Ovary (tissue), 3 donors: ENCODE measurements around the gene RPS15.

Experiments
- EP300 ChIP-seq: sonication (generic); formaldehyde crosslinking; IDR thresholded peaks from one replicate; pipeline ENCODE4 v1.6.1; 2017; ENCODE audit warnings: antibody characterized with exemption
- POLR2A ChIP-seq: fragments of 450-650 bp; IDR thresholded peaks from one replicate; pipeline ENCODE4 v1.6.1; 2017; ENCODE audit warnings: antibody characterized with exemption, mild to moderate bottlenecking, moderate library complexity
- TF ChIP-seq, protein P1 (sequence below), 3 donors: fragments of 450-650 bp in 2 of 3; fragments of 200-600 bp in 1 of 3; IDR thresholded peaks; one replicate each; pipeline versions ENCODE4 v1.5.1 to v1.8.0; 2016 to 2022; ENCODE audit warnings: antibody characterized with exemption in 3 of 3, mild to moderate bottlenecking in 1 of 3
- donor health status: DM: no; HTN: no; CAD: no.

DNA sequence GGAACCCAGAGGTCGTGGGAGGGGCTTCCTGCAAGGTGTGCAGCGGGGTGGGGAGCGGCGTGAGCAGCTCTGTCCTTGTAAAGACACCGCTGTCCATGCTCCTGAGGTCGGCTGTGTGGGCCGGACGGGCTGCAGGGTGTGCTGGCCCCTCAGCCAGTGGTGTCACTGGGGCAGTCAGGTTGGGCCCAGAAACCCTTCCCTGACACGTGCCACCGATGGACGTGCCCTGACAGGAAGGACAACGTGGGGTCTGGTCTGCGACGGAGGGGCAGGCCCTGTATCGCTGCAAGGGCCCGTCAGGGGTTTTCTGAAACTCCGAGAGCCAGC, 4.2 kb upstream of the RPS15 start:
- TF ChIP-seq, protein P1, sequence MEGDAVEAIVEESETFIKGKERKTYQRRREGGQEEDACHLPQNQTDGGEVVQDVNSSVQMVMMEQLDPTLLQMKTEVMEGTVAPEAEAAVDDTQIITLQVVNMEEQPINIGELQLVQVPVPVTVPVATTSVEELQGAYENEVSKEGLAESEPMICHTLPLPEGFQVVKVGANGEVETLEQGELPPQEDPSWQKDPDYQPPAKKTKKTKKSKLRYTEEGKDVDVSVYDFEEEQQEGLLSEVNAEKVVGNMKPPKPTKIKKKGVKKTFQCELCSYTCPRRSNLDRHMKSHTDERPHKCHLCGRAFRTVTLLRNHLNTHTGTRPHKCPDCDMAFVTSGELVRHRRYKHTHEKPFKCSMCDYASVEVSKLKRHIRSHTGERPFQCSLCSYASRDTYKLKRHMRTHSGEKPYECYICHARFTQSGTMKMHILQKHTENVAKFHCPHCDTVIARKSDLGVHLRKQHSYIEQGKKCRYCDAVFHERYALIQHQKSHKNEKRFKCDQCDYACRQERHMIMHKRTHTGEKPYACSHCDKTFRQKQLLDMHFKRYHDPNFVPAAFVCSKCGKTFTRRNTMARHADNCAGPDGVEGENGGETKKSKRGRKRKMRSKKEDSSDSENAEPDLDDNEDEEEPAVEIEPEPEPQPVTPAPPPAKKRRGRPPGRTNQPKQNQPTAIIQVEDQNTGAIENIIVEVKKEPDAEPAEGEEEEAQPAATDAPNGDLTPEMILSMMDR (IDR thresholded peaks at IDR 0.05), result no peak
- TF ChIP-seq EP300 (no peak), POLR2A (no peak)
